Gastrocnemius medialis (tissue), 4 donors: ENCODE data around the gene DPYSL3.

Experiments used
- POLR2A ChIP-seq, 2 donors: fragments of 450-650 bp; IDR thresholded peaks; one replicate each; pipeline ENCODE4 v1.6.1; 2017; ENCODE audit warnings: antibody characterized with exemption in 2 of 2, mild to moderate bottlenecking in 2 of 2, moderate library complexity in 2 of 2
- TF ChIP-seq, protein P1 (sequence below), 5 experiments: fragments of 450-650 bp in 3 of 5; fragments of 200-600 bp in 2 of 5; sonication (generic) in 2 of 5; IDR thresholded peaks in 4 of 5; conservative IDR thresholded peaks in 1 of 5; 1 replicate in 4 of 5; 2 replicates in 1 of 5; pipeline ENCODE4 v1.5.1; 2016 to 2019; ENCODE audit warnings: antibody characterized with exemption in 5 of 5, mild to moderate bottlenecking in 3 of 5, moderate library complexity in 3 of 5

DNA sequence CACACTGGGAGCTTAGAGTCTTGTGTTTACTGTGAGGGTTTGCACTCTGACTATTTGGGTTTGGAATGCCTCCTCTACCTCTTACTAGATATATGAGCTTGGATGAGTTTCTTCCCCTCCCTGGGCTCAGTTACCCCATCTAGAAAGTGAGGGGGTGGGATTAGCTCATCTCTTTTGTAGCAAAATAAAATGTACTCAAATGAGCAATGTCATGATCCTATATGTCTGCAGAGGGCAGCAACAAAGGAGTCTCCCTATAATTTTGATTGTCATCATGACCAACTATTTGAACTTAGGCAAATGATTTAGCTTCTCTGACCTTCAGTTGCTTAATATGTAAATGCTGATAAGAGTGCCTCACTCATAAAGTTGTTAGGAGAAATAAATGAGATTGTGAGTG is 109.0 kb downstream of the DPYSL3 start:
- TF ChIP-seq POLR2A (IDR thresholded peaks at IDR 0.05), result no peak
- TF ChIP-seq, protein P1, sequence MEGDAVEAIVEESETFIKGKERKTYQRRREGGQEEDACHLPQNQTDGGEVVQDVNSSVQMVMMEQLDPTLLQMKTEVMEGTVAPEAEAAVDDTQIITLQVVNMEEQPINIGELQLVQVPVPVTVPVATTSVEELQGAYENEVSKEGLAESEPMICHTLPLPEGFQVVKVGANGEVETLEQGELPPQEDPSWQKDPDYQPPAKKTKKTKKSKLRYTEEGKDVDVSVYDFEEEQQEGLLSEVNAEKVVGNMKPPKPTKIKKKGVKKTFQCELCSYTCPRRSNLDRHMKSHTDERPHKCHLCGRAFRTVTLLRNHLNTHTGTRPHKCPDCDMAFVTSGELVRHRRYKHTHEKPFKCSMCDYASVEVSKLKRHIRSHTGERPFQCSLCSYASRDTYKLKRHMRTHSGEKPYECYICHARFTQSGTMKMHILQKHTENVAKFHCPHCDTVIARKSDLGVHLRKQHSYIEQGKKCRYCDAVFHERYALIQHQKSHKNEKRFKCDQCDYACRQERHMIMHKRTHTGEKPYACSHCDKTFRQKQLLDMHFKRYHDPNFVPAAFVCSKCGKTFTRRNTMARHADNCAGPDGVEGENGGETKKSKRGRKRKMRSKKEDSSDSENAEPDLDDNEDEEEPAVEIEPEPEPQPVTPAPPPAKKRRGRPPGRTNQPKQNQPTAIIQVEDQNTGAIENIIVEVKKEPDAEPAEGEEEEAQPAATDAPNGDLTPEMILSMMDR (IDR thresholded peaks at IDR 0.05 in 4 of 5, conservative IDR thresholded peaks at IDR 0.05 in 1 of 5), result no peak
